ENCODE results near the gene PIGT. TPM values are rescaled to one million over a fixed set of nuclear protein-coding genes. Genes with fewer than 3 reads are reported as not detected.

Gene PIGT
- total RNA-seq, 4 donors from 2014 or later = 85.0 to 122 (median 114) TPM

DNA sequence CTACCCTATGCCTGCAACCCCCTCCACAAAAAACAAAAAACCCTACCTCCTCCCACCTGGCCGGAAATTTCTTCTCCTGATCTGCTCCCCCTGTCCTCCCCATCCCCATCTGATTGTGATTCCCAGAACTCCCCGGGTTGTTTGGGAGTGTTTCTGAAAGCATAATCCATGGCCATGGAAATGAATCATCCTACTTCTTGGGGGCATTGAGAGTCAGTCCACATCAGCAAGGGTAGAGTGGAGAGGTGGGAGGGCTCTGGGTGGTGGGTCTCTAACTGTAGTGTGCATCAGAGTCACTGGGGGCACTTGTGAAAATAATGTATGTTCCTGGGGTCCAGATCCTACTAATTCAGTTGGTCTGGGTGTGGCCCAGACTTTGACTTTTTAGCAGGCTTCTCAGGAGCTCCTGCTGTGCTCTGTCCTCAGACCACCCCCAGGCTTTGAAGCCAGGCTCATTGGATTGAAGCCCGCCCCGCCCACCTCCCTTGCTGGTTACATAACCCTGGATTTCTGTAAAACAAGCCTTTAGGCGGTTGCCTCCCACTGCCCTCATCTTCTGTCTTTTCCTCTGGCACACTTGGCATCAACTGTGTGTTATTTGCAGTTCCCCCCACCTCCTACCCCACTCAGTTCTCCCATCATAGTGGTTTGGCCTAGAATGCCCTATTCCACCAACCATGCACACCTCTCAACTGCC is 10.5 kb downstream of the PIGT start:
- no peak overlapping the region for H3K27ac ChIP-seq
- H3K9me3 ChIP-seq = no peaks in the 10 kb centered on the region
- intact Hi-C loops (cut with DNase I) = no loop called here
- TF ChIP-seq POLR2A (IDR thresholded peaks at IDR 0.05) = no peak
- TF ChIP-seq, protein P1, sequence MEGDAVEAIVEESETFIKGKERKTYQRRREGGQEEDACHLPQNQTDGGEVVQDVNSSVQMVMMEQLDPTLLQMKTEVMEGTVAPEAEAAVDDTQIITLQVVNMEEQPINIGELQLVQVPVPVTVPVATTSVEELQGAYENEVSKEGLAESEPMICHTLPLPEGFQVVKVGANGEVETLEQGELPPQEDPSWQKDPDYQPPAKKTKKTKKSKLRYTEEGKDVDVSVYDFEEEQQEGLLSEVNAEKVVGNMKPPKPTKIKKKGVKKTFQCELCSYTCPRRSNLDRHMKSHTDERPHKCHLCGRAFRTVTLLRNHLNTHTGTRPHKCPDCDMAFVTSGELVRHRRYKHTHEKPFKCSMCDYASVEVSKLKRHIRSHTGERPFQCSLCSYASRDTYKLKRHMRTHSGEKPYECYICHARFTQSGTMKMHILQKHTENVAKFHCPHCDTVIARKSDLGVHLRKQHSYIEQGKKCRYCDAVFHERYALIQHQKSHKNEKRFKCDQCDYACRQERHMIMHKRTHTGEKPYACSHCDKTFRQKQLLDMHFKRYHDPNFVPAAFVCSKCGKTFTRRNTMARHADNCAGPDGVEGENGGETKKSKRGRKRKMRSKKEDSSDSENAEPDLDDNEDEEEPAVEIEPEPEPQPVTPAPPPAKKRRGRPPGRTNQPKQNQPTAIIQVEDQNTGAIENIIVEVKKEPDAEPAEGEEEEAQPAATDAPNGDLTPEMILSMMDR (IDR thresholded peaks at IDR 0.05) = no peak
- H3K4me1 ChIP-seq = no peaks in the 10 kb centered on the region
- no peak overlapping the region for H3K4me3 ChIP-seq (replicated peaks in 1 of 3)
- WGBS, 2 donors = 87 to 91% methylated on average over 5 of the region's 5 CpGs
- peaks cover 34 to 38% of the 10 kb centered on the region in 2 donors for H3K36me3 ChIP-seq
- no peaks in the 10 kb centered on the region for H3K27me3 ChIP-seq
- DNase-seq = no peak

DNA sequence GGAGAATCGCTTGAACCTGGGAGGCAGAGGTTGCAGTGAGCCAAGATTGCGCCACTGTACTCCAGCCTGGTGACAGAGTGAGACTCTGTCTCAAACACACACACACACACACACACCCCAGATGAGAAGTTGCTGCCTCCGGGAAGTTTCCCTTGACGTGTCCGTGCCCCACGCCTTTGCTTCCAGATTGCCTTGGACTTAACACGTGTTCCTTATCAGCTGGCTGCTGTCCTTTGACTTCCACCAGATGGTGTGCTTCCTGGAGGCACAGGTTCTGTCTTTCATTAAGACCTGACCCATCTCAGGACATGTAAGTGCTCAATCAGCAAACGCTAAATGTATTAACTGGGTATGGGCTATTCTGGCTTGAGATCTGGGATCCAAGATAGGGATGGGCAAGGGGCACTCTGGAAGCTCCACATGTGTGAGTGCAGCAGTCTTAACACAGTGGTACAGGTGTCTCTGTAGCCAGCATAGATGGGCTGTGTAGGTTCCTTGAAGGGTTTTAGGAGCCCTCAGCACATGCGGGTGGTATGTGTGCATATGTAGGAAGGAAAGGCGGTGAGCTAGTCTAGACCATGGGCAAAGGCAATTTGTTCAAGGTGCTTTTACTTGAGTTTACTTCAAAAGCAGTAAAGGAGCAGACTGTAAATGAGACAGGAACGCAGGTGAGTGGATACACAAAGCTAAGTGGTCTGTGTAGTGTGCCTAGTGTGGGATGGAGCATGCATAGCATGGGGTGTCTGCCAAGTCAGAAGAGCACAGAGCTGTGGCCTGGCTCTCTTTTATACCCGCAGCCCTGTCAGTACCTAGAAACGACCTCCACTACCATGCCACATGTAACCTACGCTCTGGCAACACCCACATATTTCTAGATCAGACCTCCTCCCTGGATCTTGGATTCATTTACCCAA is 11.6 kb downstream of the PIGT start:
- no peaks in the 10 kb centered on the region for H3K9me3 ChIP-seq
- intact Hi-C loops (cut with DNase I) = no loop called here
- DNase-seq = no peak
- peaks cover 24 to 28% of the 10 kb centered on the region in 2 donors for H3K36me3 ChIP-seq
- no peaks in the 10 kb centered on the region for H3K27me3 ChIP-seq
- TF ChIP-seq, protein P1 (IDR thresholded peaks at IDR 0.05) = no peak
- no peak for TF ChIP-seq POLR2A (IDR thresholded peaks at IDR 0.05)
- H3K4me3 ChIP-seq (replicated peaks in 1 of 3) = no peak overlapping the region
- H3K4me1 ChIP-seq = no peaks in the 10 kb centered on the region
- H3K27ac ChIP-seq = no peak overlapping the region
- 84 to 90% methylated on average over 14 of the region's 14 CpGs for WGBS, 2 donors

DNA sequence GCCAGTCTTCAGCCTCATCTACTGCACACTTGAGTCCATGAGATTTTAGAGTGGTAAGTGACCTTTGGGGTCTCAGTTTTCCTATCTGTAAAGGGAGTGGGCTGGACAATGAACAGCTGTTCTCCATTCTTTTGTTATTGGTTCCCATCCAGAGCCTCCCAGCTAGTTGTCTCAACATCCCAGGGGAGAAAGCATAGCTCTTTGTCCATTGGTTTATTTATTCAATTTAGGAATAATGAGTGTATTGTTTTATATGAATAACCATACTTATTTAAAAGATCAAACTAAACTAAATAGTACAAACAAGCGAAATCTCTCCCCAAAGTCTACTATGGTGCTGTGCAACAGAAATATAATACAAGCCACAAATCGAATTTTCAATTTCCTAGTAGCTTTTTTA is 13.7 kb downstream of the PIGT start:
- intact Hi-C loops (cut with DNase I) = no loop called here
- 74 to 84% methylated on average over 2 of the region's 2 CpGs for WGBS, 2 donors
- DNase-seq = no peak

DNA sequence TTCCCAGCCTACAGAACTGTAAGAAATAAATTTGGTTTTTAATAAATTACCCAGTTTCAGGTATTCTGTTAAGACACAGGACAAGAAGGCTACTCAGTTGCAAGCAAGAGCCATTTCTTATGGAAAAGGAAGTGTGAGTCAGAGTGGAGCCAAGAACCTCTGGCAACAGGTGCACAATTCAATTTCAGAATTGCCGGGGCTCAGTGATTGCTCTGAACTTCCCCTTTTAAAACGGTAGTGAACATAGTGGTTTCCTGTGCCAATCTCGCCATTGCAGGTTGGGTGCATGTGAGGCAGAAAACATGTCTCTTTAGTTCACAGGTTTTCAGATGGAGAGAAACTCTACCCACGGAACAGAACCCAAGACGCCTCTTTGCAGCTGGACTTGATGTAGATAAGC is 16.4 kb downstream of the PIGT start:
- Histone ChIP-seq H3K27ac (no peak overlapping the region), H3K4me1 (no peaks in the 10 kb centered on the region), H3K36me3 (no peaks in the 10 kb centered on the region), H3K4me3 (replicated peaks in 1 of 3) (no peak overlapping the region), H3K27me3 (no peaks in the 10 kb centered on the region), H3K9me3 (no peaks in the 10 kb centered on the region)
- no peak for DNase-seq
- intact Hi-C loops (cut with DNase I) = no loop called here
- 72 to 88% methylated on average over 5 of the region's 5 CpGs for WGBS, 2 donors
- TF ChIP-seq POLR2A (IDR thresholded peaks at IDR 0.05) = no peak
- TF ChIP-seq, protein P1 (IDR thresholded peaks at IDR 0.05) = no peak

More for the DNA sequence above, 13.7 kb downstream of the PIGT start:
- Histone ChIP-seq H3K4me3 (replicated peaks in 1 of 3) (no peak overlapping the region), H3K4me1 (no peaks in the 10 kb centered on the region), H3K27me3 (no peaks in the 10 kb centered on the region), H3K36me3 (peaks cover 10 to 11% of the 10 kb centered on the region in 2 donors), H3K9me3 (no peaks in the 10 kb centered on the region), H3K27ac (no peak overlapping the region)
- no peak for TF ChIP-seq POLR2A (IDR thresholded peaks at IDR 0.05)
- TF ChIP-seq, protein P1 (IDR thresholded peaks at IDR 0.05) = no peak

DNA sequence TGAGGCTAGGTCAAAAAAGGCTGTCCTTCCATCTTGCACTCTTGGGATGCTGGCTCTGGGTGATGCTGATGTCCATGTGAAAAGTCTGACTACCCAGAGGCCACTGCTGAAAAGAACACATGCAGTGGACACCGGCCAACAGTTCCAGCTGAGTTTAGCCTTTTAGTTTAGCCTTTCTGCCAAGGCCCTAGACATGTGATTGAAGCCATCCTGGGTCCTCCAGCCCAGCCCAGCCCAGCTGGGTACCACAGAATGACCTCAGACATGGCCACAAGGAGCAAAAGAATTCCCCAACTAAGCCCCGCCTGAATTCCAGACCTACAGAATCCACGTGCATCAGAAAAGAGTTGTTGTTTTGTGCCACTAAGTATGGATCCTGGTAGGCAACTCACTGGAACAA is 17.4 kb downstream of the PIGT start:
- Histone ChIP-seq H3K36me3 (no peaks in the 10 kb centered on the region), H3K9me3 (no peaks in the 10 kb centered on the region), H3K27ac (no peak overlapping the region), H3K4me1 (no peaks in the 10 kb centered on the region), H3K27me3 (no peaks in the 10 kb centered on the region), H3K4me3 (replicated peaks in 1 of 3) (no peak overlapping the region)
- intact Hi-C loops (cut with DNase I) = no loop called here
- DNase-seq = no peak
- 82 to 85% methylated on average over 3 of the region's 3 CpGs for WGBS, 2 donors
- TF ChIP-seq, protein P1 (IDR thresholded peaks at IDR 0.05) = no peak
- TF ChIP-seq POLR2A (IDR thresholded peaks at IDR 0.05) = no peak

Data from thyroid gland (tissue), 4 donors.